Measurements from ENCODE around the gene CPT1C.

The CPT1C gene

GRCh38 chr19:49662011-49662410, 28.9 kb upstream of the CPT1C start:
- no peak for DNase-seq

GRCh38 chr19:49663224-49663623, 27.7 kb upstream of the CPT1C start:
- DNase-seq, result no peak

- peak; percentile 91 for DNase-seq
These were observed 26.5 kb upstream of the CPT1C start for GRCh38 chr19:49664171-49665035.

GRCh38 chr19:49665036-49665350, 25.9 kb upstream of the CPT1C start:
- DNase-seq, result no peak

GRCh38 chr19:49665351-49666119, 25.4 kb upstream of the CPT1C start, which contains the start of the genes BCL2L12 and IRF3:
Gene BCL2L12, plus strand, starts transcription at chr19:49665933. Its CDS starts 760 bp downstream, at chr19:49666693.
Gene IRF3, minus strand, starts transcription at chr19:49665857. Its CDS starts 1,019 bp downstream, at chr19:49664838.
- DNase-seq, result peak; percentile 89

- no peak for DNase-seq
These were observed 24.8 kb upstream of the CPT1C start for GRCh38 chr19:49666120-49666444.

GRCh38 chr19:49667473-49667872, 23.4 kb upstream of the CPT1C start:
- no peak for DNase-seq

- DNase-seq, result no peak
These were observed 21.4 kb upstream of the CPT1C start for GRCh38 chr19:49669516-49669915.

- peak; percentile 63 for DNase-seq
These were observed 18.6 kb upstream of the CPT1C start for GRCh38 chr19:49672131-49672919.

GRCh38 chr19:49676136-49676783, 14.7 kb upstream of the CPT1C start:
- peak; percentile 91 for DNase-seq

- peak; percentile 99 for DNase-seq
These were observed 14.1 kb upstream of the CPT1C start for GRCh38 chr19:49676784-49677230.

GRCh38 chr19:49677231-49677900, 13.6 kb upstream of the CPT1C start, which contains the start of gene PRMT1:
Gene PRMT1, plus strand, starts transcription at chr19:49677271. Its CDS starts 10 bp downstream, at chr19:49677281.
- no peak for DNase-seq

GRCh38 chr19:49677901-49678674, 12.8 kb upstream of the CPT1C start:
- peak; percentile 56 for DNase-seq

GRCh38 chr19:49678985-49679770, 11.7 kb upstream of the CPT1C start:
- DNase-seq, result peak; percentile 12

- no peak for DNase-seq
These were observed 11.0 kb upstream of the CPT1C start for GRCh38 chr19:49679771-49680413.

- DNase-seq, result peak; percentile 65
These were observed 10.2 kb upstream of the CPT1C start for GRCh38 chr19:49680421-49681351.

GRCh38 chr19:49681830-49682229, 9.1 kb upstream of the CPT1C start:
- DNase-seq, result no peak

GRCh38 chr19:49682274-49682673, 8.6 kb upstream of the CPT1C start:
- DNase-seq, result no peak

GRCh38 chr19:49683814-49684250, 7.1 kb upstream of the CPT1C start:
- no peak for DNase-seq

Data from NCI-H2029 (cell line).